IPS-18c (cell line): Measurements from ENCODE around the gene CDK9.
A peak's percentile ranks its signal among the peaks of the same experiment; 100 is the strongest.
"Not testable (repeated sequence)": the region's sequence is repeated elsewhere in the genome, so short reads cannot be mapped to it uniquely, and the experiment has no call there.

Source experiments
- H3K4me3 ChIP-seq: 2 replicates; pipeline ENCODE4 v1.7.0; 2013; ENCODE audit warnings: low read depth, mild to moderate bottlenecking, low read length, moderate library complexity; ENCODE audit not compliant: insufficient read depth
- H3K9me3 ChIP-seq: one replicate; pipeline ENCODE4 v1.6.1; 2013; ENCODE audit warnings: mild to moderate bottlenecking, low read length, moderate library complexity; ENCODE audit not compliant: control insufficient read depth, insufficient read depth

CDK9 gene

DNA sequence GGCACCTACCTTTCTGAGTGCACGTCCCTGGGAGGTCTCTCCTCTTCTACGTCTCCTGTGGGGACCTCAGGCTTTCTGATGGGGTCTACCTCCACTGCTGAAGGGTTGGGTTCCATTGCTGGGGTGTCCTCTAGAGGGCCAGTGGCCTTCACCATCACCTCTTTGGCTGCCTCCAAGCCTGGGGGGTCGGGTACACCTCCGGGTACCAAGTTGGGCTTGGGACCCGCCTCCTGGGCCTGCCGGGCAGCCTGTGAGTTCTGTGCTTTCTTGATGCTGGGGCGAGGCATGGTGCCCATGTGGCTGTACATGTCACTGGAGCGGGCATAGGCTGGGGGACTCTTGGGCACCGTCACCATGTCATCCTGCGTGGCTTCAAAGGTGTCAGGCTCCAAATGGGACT lies 11.9 kb upstream of the CDK9 start:
- Histone ChIP-seq H3K9me3 (peaks cover 2% of the 10 kb centered on the region), H3K4me3 (no peak overlapping the region)

DNA sequence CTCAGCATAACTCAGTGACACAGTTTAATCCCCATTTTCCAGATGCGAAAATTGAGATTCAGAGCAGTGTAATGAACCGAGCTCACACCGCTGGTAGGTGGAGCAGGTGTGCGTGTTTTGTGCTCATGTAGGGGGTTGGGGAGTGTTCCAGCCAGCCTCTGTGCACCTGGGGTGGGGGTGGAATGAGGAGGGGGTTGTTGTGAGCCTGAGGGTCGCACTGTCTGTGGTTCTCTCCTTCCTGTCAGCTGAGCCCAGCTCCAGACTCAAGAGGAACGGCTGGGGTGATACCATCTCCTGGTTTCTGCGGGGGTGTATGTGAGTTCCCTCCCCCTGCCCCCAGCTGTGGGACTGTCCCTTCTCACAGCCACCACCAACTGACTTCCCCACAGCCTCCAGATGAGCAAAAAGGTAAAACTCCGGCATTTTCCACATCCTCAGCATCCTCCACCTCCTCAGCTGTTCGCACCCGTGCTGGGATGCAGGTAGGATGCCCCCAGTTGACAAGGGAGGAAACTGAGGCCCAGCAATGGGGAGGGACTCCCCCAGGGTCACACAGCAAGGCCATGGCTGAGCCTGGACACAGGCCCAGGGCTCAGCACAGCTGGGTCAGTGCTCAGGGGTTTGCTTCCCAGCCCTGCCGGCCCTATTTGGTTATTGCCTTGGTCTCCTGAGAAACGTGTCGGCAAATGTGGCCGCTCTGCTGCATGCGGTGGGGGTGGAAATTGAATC lies 9.5 kb upstream of the CDK9 start:
- Histone ChIP-seq H3K4me3 (no peak overlapping the region), H3K9me3 (peaks cover 2% of the 10 kb centered on the region)

DNA sequence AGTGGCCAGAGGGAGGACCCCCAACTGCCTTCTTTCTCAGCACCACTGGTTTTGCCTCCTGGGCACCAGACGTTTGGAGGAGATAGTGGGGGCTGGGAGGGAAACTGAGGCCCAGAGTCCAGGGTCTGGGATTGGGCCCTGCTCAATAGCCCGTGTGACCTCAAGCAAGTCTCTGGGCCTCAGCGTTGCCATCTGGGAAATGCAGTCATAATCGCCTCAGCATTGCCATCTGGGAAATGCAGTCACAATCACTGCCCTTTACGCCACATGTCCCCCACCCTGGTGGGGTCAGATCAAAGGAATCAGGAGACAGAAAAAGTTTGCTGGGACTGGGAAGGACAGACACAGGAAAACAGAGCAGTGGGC lies 8.9 kb upstream of the CDK9 start:
- H3K4me3 ChIP-seq = no peak overlapping the region

DNA sequence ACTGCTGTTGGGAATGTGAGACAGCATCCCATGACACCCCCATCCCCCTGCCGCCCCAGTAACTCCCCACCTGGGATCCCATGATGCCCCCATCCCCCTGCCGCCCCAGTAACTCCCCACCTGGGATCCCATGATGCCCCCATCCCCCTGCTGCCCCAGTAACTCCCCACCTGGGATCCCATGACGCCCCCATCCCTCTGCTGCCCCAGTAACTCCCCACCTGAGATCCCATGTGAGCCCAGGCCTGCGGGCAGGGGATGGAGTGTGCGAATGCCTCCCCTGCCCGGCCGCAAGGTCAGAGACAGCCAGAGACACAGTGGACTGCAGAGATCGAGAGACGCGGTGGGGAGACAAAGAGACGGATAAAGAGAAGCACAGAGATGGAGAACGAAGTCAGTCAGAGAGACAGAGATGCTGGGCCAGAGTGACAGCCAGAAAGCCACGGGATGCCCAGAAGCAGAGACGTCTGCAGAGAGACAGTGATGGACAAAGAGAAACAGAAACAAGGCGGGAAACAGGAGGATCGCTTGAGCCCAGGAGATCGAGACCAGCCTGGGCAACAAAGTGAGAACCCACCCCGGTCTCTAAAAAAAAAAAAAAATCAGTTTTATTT lies 8.4 kb upstream of the CDK9 start:
- H3K4me3 ChIP-seq = no peak overlapping the region

More for the DNA sequence above, 8.9 kb upstream of the CDK9 start:
- H3K9me3 ChIP-seq = peaks cover 2% of the 10 kb centered on the region

DNA sequence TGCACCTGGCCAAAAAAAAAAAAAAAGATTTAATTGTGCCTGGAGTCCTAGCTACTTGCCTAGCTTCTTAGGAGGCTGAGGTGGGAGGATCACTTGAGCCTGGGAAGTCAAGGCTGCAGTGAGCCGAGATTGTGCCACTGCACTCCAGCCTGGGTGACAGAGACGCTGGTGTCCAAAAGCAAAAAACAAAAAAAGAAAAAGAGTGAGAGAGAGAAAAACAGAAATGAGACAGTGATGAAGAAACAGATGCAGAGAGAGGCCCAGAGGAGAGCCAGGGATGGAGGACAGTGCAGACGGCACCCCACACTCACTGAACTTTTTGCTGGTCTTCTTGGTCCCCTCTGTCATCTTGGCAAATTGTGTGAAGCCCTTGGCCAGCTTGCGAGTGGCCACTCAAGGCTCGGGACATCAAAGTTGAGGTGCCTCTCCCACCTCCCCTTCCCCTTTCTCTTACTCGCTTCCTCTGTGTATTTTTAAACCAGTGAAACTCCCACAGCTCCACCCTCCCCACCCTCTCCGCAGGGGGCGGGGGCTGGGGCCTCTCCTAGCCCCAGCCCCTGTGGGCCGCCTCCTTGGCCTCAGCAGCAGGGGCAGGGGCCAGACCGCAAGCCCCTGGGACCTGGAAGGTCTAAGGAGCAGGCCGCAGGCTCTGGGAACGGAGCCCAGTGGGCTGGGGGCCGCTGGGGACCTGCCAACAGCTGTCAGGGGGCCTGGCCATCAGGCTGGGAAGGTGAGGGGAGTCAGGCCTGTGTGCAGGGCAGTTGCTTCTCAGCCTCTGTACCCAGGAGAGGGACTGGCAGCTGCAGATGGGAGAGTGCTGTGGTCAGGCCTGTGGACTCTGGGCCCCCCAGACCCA lies 7.3 kb upstream of the CDK9 start, which contains the start of gene SH2D3C:
Gene SH2D3C (minus strand): TSS at position 387 of the 856 bp plus-strand sequence. CDS start 39 bp downstream, at position 348.
- H3K9me3 ChIP-seq = no peaks in the 10 kb centered on the region
- no peak within 1 kb of the TSS; the same call in 1 of the 2 replicates for H3K4me3 ChIP-seq

More for the DNA sequence above, 8.4 kb upstream of the CDK9 start:
- H3K9me3 ChIP-seq = peaks cover 2% of the 10 kb centered on the region

DNA sequence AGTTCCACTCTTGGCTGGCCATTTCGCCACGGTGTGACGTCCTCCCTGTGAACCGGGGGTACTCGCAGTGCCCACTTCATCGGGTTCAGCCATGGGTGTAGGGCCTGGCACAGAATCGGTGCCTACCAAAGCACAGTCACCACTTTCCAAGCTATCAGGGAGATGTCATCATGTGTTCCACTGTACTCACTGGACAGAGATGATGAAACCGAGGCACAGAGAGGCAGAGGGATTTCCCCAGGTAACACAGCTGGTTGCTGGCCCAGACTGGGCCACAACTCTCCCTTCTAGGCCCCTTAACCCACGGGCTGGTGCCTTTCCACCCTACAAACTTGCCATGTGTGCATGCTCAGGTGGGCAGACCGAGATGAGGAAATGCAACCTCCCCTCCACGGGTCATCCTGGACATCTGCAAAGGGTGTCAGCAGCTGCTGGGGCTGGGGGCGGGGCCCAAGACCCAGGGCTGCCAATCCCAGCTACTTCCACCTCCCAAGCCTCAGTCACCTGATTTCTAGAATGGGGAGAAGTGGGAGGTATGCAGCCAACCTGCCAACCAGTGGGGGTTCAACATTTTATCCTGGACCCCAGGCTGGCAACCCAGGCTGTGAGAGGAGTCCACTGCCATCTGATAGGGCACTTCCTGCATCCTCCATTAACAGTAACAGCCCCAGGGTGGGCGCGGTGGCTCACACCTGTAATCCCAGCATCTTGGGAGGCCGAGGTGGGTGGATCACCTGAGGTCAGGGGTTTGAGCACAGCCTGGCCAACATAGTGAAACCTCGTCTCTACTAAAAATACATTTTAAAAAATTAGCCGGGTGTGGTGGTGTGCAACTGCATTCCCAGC lies 6.5 kb upstream of the CDK9 start:
- Histone ChIP-seq H3K9me3 (no peaks in the 10 kb centered on the region), H3K4me3 (no peak overlapping the region; the same call in 1 of the 2 replicates)

DNA sequence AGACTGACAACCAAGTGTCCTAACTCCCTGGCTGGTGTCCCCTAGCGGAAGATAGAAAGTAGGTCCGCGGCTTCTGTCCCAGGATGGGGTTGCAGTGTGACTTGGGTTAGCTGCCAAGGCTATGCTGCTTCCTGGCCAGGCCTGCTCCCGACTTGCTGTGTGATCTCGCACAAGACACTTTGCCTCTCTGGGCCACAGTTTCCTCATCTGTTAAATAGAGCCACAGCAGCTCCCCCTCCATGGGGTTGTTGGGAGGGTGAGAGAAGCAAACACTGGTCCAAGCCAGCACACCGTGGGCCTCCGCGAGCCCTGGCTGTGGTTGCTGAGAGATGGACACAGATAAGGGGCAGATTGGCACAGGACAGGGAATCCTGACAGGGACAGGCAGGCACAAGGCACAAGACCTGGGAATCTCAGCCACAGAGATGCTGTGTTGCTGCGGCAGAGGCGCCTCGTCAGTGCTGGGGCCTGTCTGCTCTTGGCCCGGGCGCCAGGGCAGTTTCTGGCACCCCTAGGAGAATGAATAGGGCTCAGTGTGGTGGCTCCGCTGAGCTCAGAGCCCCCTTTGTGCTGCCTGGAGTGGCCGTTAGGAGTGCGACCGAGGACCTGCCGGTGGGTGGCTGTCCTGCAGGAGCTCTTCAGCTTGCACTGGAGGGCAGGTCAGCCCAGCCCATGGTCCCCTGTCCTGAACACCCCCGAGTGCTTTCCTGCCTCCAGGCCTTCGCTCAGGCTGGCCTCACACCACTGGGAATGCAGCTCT lies 5.5 kb upstream of the CDK9 start:
- no peaks in the 10 kb centered on the region for H3K9me3 ChIP-seq
- H3K4me3 ChIP-seq = no peak overlapping the region

DNA sequence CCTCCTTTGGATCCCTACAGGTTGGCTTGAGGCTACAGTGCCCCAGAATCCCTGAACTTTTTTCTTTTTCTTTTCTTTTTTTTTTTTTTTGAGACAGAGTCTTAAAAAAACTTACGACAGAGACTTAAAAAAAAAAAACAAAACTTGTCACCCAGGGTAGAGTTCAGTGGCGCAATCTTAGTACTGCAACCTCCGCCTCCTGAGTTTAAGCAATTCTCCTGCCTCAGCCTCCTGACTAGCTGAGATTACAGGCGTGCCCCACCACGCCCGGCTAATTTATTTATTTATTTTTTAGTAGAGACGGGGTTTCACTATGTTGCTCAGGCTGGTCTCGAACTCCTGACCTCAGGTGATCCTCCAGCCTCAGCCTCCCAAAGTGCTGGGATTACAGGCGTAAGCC lies 4.9 kb upstream of the CDK9 start:
- H3K9me3 ChIP-seq, H3K4me3 ChIP-seq: not testable (repeated sequence)

DNA sequence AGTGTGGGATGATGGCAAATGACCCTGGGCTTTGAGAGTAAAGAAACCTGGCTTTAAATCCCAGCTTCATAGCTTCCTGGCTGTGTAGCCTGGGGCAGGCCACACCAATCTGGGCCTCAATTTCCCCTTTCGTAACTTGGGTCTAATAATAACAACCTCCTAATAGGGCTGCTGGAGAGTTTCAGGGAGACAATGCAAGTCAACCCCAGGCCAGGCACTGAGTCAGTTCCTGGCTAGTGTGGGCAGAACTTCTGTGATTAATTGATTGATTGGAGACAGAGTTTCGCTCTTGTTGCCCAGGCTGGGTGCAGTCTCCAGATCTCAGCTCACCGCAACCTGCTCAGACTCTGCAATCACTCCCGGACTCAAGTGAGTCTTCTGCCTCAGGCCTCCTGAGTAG lies 4.0 kb upstream of the CDK9 start:
- Histone ChIP-seq H3K4me3 (no peak overlapping the region), H3K9me3 (no peaks in the 10 kb centered on the region)

DNA sequence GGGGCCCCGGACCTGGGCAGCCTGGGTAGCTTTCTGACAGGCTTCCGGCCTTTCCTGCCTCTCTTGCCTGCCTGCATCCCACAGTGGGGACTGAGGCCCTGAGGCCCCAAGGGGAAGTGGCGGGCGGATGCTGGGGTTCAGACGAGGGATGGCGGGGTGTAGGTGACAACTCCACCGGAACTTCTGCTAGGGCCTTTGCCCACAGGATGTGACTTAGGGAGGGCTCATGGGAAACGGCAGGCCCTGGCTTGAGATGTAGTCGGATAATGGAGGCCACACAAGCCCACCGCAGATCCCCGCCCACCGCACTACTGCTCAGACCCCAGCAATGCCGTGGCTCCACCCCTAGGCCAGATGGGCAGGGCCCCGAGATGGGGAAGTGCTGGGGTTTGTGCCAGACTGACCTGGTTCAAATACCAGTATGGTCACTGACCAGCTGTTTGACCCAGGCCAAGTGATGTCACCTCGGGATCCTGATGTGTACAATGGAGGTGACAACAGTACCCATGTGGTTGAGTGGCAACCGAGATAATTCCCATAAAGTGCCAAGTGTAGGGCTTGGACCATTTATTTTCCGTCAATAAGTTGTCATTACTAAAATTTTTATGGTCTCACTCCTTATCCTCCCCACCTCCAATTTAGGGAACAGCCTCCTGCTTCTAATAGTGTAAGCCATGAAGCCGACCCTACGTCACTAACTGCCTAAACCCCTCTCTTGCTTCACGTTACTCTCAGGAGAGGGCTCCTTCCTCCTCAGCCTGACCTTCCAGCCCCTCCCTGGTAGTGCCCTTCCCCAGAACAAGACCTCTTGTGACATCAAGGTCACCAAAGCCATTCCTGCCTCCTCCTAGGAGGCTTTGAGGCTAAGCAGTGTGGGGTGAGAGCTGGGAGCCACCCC lies 2.5 kb upstream of the CDK9 start:
- Histone ChIP-seq H3K9me3 (no peaks in the 10 kb centered on the region), H3K4me3 (no peak overlapping the region)

DNA sequence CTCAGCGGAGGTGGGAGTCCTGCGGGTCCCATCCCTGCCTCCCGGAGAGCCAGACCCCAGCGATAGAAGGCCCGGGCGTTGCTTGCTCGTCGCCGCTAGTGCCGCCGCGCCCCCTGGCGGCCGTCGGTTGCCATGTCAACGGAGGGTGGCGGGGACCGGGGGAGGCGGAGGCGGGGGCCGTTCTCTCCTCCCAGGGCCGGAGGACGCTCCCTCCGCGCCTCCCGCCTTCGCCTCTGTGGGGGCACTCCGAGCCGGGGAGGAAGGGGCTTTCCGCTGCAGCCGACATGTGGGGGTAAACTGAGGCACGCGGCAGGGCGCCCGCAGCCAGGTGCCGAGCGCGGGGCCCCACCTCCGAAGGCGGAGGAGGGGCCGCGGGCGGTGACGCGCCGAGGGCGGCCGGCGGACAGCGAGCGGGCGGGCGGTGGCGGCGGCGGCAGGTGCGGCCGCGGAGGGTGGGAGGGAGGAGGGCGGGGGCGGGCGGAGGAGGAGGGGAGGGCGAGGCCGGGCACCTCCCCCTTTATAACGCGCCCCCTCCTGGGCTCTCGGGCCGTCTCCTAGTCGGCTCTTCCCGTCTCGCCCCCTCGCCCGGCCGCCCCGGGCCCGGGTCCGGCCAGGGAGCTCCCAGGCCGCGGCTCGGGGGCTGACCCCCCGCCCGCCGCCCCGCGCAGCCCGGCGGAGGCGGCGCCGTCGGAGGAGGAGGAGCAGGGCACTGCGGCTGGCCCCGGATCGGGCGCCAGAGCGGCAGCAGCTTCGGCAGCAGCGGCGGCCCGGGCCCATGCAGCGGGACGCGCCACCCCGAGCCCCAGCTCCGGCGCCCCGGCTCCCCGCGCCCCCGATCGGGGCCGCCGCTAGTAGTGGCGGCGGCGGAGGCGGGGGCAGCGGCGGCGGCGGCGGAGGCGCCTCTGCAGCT lies 556 bp upstream of the CDK9 start:
- H3K4me3 ChIP-seq = peak overlapping the region; percentile 80
- no peaks in the 10 kb centered on the region for H3K9me3 ChIP-seq

DNA sequence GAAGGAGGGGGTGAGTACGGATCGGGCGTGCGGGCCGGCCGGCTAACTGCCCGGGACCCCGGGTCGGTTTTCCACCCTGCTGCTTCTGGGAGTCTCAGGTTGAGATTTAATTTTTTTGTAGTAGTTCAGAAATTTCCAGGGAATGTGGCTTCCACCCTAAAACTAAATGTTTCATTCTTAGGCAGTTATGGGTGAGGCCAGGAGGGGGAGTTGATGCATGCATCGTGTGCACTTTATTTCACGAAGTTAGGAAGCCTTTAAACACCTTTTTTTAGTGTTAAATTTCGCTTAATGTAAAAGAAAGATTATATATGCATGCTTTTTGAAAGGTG lies 905 bp downstream of the CDK9 start:
- Histone ChIP-seq H3K9me3 (no peaks in the 10 kb centered on the region), H3K4me3 (peak overlapping the region; percentile 80)

DNA sequence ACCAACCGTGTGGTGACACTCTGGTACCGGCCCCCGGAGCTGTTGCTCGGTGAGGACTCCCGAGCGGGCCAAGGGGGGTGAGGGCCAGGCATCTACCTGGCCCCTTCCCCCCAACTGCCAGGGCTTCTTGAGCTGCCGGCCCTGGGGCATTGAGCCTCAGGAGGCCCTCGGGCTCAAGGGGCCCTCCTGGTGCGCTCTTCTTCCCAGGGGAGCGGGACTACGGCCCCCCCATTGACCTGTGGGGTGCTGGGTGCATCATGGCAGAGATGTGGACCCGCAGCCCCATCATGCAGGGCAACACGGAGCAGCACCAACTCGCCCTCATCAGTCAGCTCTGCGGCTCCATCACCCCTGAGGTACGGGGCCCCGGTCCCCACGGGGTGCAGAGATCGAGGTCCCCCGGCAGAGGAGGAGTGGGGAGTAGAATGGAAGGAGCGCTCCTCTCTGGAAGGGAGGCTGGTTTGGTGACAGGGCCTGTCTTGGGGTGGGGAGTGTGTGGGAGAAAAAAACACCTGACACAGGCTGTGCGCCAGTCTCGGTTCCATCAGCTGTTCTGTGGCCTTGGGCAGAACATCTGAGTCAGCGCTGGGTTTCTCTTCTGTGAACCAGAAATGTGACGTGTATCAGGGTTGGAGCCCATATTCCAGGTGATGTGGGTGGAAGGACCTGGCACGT lies 2.6 kb downstream of the CDK9 start:
- Histone ChIP-seq H3K4me3 (no peak overlapping the region), H3K9me3 (no peaks in the 10 kb centered on the region)

DNA sequence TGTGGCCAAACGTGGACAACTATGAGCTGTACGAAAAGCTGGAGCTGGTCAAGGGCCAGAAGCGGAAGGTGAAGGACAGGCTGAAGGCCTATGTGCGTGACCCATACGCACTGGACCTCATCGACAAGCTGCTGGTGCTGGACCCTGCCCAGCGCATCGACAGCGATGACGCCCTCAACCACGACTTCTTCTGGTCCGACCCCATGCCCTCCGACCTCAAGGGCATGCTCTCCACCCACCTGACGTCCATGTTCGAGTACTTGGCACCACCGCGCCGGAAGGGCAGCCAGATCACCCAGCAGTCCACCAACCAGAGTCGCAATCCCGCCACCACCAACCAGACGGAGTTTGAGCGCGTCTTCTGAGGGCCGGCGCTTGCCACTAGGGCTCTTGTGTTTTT lies 3.3 kb downstream of the CDK9 start:
- H3K9me3 ChIP-seq = no peaks in the 10 kb centered on the region
- no peak overlapping the region for H3K4me3 ChIP-seq
